C4-2B (cell line): ENCODE measurements around the gene CFAP68.

Experiments
- CTCF ChIP-seq: fragments of 450-650 bp; conservative IDR thresholded peaks from 2 replicates; pipeline ENCODE4 v1.5.1; 2017; ENCODE audit warnings: mild to moderate bottlenecking
- ZFX ChIP-seq: fragments of 450-650 bp; IDR thresholded peaks from 2 replicates; pipeline ENCODE4 v1.6.1; 2017

GRCh38 chr11:111845276-111846028 lies 33.9 kb upstream of the CFAP68 start:
- TF ChIP-seq CTCF (no peak), ZFX (no peak)
